GM21723 (cell line): Measurements from ENCODE around the gene PCBP3.
"Not testable (repeated sequence)": the region's sequence is repeated elsewhere in the genome, so short reads cannot be mapped to it uniquely, and the experiment has no call there.

ENCODE experiments used
- ATAC-seq: cut with Tn5 transposase; IDR thresholded peaks from one replicate; pipeline ENCODE4 v1.9.1; 2021; ENCODE audit warnings: mild to moderate bottlenecking, moderate library complexity; ENCODE audit not compliant: unreplicated experiment

Gene PCBP3

DNA sequence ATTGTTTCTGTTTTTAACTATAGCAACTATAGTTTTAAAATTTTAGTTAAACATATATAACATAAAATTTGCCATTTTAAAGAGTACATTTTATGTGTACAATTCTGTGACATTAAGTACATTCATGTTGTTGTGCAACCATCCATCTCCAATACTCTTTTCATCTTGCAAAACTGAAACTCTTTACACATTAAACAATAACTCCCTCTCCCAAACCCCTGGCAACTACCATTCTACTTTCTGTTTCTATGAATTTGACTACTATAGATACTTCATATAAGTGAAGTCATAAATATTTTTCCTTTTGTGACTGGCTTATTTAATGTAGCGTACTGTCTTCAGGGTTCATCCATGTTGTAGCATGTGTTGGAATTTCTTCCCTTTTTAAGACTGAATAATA is 25.9 kb downstream of the PCBP3 start:
- no peak for ATAC-seq

DNA sequence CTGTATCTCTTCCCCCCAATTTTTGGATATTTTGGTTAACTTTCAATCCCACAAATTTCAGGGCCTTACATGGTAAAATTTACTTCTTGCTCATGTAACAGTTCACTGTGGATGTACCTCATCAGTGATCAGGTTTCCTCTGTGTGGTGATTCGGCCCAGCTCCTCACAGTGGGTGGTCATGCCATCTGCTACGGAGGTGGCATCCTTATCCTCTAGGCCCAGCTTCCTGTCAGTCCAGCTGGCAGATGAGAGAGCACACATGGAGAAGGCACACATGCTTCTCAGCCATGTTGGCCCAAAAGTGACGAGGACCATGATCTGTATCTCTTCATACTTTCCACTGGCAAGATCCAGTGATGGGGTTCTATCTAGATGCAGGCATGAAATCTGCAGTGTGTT is 27.2 kb downstream of the PCBP3 start:
- no peak for ATAC-seq

DNA sequence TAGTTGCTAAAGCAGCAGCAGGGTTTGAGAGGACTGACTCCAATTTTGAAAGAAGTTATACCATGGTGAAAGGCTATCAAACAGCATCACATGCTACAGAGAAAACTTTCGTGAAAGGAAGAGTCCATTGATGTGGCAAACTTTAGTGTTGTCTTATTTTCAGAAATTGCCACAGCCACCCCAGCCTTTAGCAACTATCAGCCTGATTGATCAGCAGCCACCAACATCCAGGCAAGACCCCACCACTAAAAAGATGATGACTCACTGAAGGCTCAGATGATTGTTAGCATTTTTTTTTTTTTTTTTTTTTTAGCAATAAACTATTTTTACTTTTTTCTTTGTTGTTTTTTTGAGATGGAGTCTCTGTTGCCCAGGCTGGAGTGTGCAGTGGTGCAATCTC is 35.3 kb downstream of the PCBP3 start:
- not testable (repeated sequence) for ATAC-seq

DNA sequence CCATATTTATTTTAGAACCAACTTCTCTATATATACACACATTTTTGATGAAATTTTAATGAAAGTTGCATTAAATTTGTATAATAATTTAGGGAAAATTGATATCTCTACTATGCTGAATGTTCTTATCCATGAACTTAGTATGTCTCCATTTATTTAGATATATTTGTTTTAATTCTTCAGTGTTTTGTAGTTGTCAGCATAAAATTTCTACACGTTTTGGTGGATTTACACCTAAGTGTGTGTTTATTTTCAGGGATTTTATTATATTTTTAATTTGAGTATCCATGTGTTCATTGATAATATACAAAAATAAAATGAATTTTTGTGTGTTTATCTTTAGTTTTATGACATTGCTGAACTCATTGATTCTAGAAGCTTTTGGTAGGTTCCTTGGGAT is 36.7 kb downstream of the PCBP3 start:
- ATAC-seq = no peak

DNA sequence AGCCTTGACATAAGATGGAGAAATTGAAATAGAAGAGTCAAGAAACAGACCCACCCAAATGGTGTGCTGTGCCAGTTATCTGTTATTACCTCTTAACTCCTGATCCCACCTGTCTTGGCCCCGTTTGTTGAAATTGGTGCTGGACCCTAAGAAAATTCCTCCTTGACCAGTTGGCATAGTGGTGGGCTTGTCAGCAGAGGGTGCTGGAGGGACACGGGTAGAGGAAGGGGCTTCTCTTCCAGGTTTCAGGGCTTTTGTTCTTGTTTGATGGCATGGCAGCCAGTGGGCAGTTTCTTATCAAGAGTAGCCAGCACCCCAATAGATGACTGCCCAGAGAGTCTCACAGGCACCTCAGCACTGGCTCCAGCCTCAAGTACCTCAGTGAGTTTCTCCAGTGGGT is 51.6 kb downstream of the PCBP3 start:
- ATAC-seq = no peak

DNA sequence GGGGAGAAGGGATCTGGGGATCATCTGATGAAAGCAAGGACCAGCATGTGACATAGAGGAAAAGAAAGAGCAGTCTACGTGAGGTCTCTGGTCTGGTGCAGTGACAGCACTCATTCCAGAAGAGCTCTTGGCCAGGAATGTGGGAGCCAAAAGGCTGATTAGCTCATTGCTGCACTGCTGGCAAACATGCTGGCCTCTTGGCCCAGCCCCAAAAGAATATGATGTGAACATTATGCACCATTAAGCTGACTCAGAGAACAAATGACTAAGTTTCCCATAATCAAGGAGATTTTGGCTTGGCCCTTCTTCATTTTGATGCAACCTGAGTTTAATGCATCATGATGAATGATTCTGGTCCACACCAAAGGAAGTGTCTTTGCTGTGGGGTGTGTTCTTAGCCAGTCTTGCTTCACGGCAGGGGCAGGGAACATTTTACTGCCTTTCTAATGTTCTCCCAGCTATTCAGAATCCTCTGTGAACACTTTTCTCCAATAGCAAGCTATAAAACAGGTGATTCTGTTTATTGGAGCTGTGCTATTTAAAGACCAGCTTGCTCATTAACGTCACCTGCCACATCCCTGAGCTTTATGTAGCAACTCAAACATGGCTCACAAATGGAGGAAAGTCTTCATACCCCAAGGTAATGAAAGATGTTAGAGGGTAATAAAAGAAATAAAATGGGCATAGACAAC is 55.1 kb downstream of the PCBP3 start:
- ATAC-seq = no peak

DNA sequence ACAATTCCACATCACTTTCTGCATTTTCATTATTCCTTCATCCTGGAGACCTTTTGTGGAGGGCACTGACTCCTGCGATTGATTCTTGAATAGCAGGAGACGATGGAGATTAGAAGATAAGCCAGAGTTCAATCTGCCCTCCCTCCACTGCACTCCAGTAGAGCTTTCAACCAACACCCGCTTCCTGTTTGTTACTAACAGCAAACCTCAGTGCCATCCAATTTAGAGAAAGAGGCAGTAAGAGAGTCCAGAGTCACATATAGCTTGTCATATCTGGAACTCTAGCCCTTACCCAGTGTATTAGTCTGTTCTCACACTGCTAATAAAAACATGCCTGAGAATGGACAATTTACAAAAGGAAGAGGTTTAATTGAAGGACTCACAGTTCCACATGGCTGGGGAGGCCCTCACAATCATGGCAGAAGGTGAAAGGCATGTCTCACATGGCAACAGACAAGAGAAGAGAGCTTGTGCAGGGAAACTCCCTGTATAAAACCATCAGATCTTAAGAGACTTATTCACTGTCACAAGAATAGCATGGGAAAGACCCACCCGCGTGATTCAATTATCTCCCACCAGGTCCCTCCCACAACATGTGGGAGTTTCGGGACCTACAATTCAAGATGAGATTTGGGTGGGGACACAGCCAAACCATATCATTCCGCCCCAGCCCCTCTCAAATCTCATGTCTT is 55.9 kb downstream of the PCBP3 start:
- no peak for ATAC-seq

DNA sequence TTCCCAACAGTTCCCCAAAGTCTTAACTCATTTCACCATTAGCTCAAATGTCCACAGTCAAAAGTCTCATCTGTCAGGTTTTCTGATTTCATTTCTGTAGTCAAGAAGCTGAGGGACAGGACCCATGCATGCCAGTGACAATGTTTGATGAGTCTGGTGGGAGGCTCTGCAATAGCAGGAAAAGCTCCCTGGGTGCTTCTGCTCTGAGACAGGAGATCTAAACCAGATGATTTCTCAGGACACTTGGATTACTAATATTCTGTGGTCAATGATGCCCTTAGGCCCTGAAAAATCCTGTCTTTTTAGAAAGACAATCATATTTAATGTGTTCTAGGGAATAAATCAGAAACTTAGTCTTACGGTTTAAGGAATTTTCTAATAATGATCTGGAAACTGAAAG is 56.4 kb downstream of the PCBP3 start:
- ATAC-seq = no peak

DNA sequence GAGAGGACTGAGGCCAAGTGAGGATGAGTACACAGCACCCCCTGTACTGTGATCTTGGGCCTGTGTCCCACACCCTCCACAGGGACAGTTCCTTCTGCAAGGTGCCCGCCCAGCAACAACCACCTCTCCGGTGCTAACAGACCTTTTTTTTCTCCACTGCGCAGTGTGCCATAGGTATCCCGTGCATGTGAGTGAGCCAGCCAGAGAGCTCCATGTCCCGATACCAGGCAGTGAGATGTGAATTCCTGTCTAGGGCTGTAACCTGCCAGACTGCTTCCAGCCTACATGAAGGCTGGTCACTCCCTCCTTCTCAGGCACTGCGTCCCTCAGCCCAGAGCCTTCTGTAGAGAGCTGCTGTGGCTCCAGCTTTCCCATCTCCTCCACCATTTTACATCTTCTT is 56.9 kb downstream of the PCBP3 start:
- ATAC-seq = no peak

DNA sequence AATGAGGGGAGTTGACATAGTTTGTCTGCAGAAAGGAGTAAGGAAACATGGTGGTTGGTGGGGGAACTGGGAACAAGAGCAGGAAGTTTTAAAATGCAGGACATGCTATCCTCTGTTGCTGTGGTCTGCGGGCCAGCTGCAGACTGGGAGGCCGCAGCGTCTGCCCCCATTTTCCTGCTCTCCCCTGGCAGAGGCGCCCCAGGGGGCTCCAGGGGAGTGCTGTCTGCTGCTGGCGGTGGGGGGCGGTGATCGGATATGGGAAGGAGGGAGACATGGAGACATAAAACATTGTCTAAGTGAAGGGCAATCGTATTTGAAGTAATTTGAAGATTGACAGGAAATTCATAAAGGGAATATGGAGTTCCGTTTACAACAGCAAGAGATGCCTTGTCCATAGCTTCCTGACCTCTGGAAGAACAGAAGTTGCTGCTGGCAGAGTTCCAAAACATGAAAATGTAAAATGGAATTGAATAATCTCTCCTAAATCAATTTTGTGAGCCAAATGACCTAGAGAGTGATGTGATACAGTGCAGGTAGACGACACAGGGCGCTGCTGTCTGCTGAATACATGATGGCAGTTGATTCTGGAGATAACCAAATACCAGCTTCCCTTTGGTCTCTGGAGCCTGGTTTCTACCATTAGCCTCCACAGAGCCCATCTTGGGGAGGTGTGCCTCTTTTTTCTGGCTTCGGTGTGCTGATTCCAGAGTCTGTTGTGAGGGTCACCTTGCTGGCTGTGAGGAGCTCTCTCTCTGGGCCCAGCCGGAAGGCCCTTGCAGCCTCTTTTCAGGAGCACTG is 61.0 kb downstream of the PCBP3 start:
- no peak for ATAC-seq

DNA sequence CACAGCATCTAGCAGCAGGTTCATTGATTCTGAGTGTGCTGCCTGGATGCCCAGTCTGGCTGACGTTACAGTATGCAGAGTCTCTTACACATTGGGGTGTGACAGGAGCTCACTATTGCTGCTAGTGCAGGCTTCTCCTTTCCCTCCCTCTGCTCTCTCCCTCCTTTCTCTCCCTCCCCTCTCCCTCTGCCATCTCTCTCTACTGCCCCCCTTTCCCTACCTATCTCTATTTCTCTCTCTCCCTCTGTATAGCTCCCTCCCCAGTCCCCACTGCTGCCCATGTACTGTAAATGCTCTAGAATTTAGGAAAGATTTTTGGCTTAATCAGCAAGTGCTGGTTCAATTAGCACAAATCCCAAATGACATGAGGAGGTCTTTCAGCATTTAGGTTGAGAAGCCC is 62.8 kb downstream of the PCBP3 start:
- no peak for ATAC-seq

DNA sequence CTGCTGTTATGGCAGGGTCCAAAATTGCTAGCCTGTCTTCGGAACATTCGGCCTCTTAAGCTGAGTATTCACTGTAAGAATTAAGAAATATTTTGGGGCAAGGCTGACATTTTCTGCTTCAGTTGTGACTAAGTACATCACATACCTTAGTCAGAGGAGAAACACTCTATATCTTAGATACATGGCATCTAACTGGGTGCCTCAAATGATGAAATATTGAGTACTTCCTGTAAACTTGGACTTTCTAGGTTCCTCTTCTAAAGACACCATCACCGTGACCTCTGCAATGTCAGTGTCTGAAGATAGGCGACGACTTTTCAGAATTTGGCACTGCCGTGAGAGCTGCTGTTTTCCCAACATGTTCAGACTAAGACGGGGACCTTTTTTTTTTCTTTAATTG is 65.6 kb downstream of the PCBP3 start:
- no peak for ATAC-seq

DNA sequence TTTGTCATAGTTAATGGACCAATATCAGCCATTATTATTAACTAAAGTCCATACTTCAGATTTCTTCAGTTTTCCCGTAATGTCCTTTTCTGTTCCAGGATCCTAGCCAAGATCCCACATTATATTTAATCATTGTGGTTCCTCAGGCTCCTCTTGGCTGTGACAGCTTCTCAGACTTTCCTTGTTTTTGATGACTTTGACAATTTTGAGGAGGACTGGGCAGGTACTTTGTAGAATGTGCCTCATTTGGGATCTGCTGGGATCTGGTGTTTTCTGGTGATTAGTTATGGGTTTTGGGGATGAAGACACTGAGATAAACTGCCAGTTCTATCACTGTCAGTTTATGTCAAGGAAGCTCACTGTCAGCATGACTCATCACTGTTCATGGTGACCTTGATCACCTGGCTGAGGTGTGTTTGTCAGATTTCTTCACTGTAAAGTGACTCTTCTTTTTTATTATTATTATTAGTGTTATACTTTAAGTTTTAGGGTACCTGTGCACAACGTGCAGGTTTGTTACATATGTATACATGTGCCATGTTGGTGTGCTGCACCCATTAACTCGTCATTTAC is 66.3 kb downstream of the PCBP3 start:
- ATAC-seq = no peak

DNA sequence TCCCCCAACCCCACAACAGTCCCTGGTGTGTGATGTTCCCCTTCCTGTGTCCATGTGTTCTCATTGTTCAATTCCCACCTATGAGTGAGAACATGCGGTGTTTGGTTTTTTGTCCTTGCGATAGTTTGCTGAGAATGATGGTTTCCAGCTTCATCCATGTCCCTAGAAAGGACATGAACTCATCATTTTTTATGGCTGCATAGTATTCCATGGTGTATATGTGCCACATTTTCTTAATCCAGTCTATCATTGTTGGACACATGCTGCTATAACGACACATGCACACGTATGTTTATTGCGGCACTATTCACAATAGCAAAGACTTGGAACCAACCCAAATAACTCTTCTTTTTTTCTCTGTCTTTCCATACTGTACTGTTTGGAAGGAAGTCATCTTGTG is 66.8 kb downstream of the PCBP3 start:
- not testable (repeated sequence) for ATAC-seq

DNA sequence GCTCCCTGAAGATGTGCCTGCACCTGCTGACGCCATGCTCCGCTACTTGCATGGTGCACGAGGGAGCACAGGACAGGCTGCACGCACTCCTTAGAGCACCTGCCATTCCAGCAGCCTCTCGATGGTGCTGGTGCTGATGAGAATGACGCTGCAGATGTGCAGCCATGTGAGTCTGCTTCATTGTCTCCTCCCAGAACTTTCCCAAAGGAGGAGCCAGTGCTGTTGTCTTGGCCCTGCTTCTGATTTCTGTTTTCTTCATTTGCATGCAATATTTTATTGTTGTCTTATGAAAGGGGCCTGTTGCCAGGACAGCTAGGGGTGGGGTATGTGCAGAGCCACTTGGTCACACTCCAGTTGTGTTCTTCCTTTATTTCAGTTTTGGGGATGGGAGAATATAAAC is 70.1 kb downstream of the PCBP3 start:
- ATAC-seq = no peak

DNA sequence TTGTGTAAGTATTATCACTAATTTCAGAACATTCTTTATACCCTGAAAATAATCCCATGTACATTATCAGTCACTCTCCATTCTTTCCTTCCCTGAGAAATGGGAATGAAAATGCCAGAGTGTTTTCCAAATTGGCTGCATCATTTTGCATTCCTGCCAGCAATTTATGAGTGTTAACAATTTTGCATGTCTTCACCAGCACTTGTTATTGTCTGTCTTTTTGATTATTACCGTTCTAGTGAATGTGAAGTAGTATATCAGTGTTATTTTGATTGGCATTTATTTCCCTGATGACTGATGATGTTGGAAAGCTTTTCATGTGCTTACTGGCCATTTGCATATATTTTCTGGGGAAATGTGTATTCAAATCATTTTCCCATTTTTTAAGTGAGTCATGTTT is 71.9 kb downstream of the PCBP3 start:
- no peak for ATAC-seq

DNA sequence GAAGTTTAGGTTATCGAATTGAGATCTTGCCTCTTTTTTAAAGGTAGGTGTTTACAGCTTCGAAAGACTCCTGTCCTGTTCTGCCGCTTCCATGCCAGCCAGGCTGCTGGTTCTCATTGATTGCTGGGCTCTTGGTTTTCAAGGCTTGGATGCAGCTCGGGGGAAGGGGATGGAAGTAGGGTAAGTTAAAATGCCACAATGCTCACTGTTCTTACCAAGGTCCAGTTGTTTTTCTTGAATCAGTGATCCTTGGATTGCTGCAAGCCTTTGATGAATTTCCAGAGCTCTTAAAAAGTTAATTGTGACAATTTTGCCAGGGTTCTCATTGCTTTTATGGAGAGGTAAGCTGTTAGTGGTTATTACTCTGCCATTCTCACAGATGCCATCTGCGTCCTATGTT is 74.9 kb downstream of the PCBP3 start:
- ATAC-seq = no peak

DNA sequence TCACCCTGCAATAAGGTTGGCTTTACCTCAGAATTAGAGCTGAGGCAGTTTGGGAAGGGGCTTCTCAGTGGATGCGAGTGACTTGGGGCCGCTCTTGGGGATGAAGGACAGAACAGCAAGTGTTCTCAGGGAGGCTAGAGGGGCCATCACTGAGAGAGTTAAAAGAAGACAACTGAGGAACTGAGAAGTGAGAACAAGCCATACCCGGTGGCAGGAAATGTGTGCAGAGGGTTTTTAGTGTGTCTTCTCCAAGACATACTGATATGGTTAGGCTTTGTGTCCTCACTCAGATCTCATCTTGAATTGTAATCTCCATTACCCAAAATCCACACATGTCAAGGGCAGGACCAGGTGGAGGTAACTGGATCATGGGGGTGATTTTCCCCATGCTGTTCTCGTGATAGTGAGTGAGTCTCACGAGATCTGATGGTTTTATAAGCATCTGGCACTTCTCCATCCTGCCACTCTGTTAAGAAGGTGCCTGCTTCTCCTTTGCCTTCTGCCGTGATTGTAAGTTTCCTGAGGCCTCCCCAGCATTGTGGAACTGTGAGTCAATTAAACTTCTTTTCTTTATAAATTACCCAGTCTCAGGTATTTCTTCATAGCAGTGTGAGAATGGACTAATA is 75.8 kb downstream of the PCBP3 start:
- ATAC-seq = no peak

DNA sequence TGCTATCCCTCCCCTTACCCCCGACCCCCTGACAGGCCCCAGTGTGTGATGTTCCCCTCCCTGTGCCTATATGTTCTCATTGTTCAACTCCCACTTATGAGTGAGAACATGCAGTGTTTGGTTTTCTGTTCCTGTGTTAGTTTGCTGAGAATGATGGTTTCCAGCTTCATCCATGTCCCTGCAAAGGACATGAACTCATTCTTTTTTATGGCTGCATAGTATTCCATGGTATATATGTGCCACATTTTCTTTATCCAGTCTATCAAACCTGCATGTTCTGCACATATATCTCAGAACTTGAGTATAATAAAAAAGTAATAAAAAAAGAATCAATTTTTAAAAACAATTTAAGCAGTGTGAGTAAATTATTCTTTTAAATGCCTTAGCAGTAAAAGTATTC is 76.7 kb downstream of the PCBP3 start:
- ATAC-seq = not testable (repeated sequence)

DNA sequence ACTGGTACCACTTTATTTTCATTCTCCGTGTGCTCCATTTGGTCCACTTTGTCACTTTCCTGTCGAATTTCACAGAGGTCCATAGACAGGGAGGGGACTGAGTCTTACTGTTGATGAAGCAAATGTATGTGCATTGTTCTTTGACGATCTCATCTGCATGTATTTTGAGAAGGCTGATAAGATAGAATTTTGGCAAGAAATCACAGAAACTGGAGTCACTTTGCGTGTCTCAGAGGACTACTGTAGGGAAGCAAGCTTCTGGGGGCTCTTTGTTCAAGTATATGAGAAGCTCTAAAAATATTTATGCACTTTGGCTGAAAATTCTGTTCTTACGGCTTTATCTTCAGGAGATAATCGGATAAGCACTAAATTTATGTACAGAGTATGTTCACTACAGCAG is 78.1 kb downstream of the PCBP3 start:
- ATAC-seq = no peak
